Large intestine (tissue), 3 donors: Measurements from ENCODE around the gene MOV10. TPM values are rescaled to one million over a fixed set of nuclear protein-coding genes. Genes with fewer than 3 reads are reported as not detected.
A peak's percentile ranks its signal among the peaks of the same experiment; 100 is the strongest.

Source experiments
- DNase-seq, 2 donors: peaks; one replicate each; pipeline versions ENCODE4 v3.0.0 to v3.0.0-alpha.2; 2013
- H3K27ac ChIP-seq: one replicate; pipeline ENCODE4 v1.5.1; 2013; ENCODE audit warnings: low read length
- H3K27me3 ChIP-seq: 2 replicates; pipeline ENCODE4 v1.6.1; 2013; ENCODE audit warnings: low read length; ENCODE audit not compliant: control insufficient read depth, insufficient read depth
- H3K36me3 ChIP-seq: 2 replicates; pipeline ENCODE4 v1.6.1; 2013; ENCODE audit warnings: low read length; ENCODE audit not compliant: control insufficient read depth, insufficient read depth
- H3K4me1 ChIP-seq: one replicate; pipeline ENCODE4 v1.6.1; 2013; ENCODE audit warnings: low read length; ENCODE audit not compliant: control insufficient read depth, insufficient read depth
- H3K4me3 ChIP-seq: one replicate; pipeline ENCODE4 v1.5.1; 2013; ENCODE audit warnings: low read length
- H3K9me3 ChIP-seq: one replicate; pipeline ENCODE4 v1.6.1; 2013; ENCODE audit warnings: mild to moderate bottlenecking, low read depth, low read length, moderate library complexity; ENCODE audit not compliant: control insufficient read depth
- WGBS: methylation state at CpG from one replicate; pipeline ENCODE4 v1.1.5; 2013; ENCODE audit warnings: low lambda C conversion rate; ENCODE audit not compliant: insufficient coverage; 5-methylcytosine and 5-hydroxymethylcytosine counted together
- polyA plus RNA-seq: library from polyadenylated mRNA; unstranded; fragments of 120-200 nt; gene quantifications from one replicate; pipeline ENCODE4 v1.2.1, GENCODE V29; 2013

MOV10 gene
- polyA plus RNA-seq, 1 donor, result 141 TPM

GRCh38 chr1:112687785-112688496 is 13.5 kb downstream of the MOV10 start:
- Histone ChIP-seq H3K27ac (no peak overlapping the region), H3K4me1 (no peaks in the 10 kb centered on the region), H3K4me3 (no peak overlapping the region), H3K27me3 (no peaks in the 10 kb centered on the region), H3K9me3 (no peaks in the 10 kb centered on the region), H3K36me3 (peaks cover 52% of the 10 kb centered on the region)
- WGBS, result no CpG with 5 or more reads among the region's 13 CpGs
- no peak for DNase-seq

- Histone ChIP-seq H3K27me3 (no peaks in the 10 kb centered on the region), H3K36me3 (peaks cover 55% of the 10 kb centered on the region), H3K4me1 (no peaks in the 10 kb centered on the region), H3K4me3 (no peak overlapping the region), H3K27ac (no peak overlapping the region), H3K9me3 (no peaks in the 10 kb centered on the region)
- DNase-seq, result no peak
- no CpG with 5 or more reads among the region's 13 CpGs for WGBS
These were observed 14.3 kb downstream of the MOV10 start for GRCh38 chr1:112688781-112689193.

- H3K4me1 ChIP-seq, result no peaks in the 10 kb centered on the region
- no CpG with 5 or more reads among the region's 9 CpGs for WGBS
- peaks cover 59% of the 10 kb centered on the region for H3K36me3 ChIP-seq
- no peak overlapping the region for H3K4me3 ChIP-seq
- H3K27ac ChIP-seq, result no peak overlapping the region
- DNase-seq, result no peak
- no peaks in the 10 kb centered on the region for H3K27me3 ChIP-seq
- H3K9me3 ChIP-seq, result no peaks in the 10 kb centered on the region
These were observed 14.9 kb downstream of the MOV10 start for GRCh38 chr1:112689196-112689841.

GRCh38 chr1:112689842-112690237 is 15.4 kb downstream of the MOV10 start:
- no CpG with 5 or more reads among the region's 11 CpGs for WGBS
- DNase-seq, result no peak
- Histone ChIP-seq H3K4me3 (no peak overlapping the region), H3K27ac (no peak overlapping the region), H3K27me3 (no peaks in the 10 kb centered on the region), H3K36me3 (peaks cover 64% of the 10 kb centered on the region), H3K9me3 (no peaks in the 10 kb centered on the region), H3K4me1 (no peaks in the 10 kb centered on the region)

GRCh38 chr1:112692681-112693080 is 18.2 kb downstream of the MOV10 start:
- Histone ChIP-seq H3K27me3 (no peaks in the 10 kb centered on the region), H3K4me1 (peaks cover 10% of the 10 kb centered on the region), H3K27ac (no peak overlapping the region), H3K36me3 (peaks cover 87% of the 10 kb centered on the region), H3K4me3 (no peak overlapping the region), H3K9me3 (no peaks in the 10 kb centered on the region)
- WGBS, result no CpG with 5 or more reads among the region's 5 CpGs
- no peak for DNase-seq

- no CpG with 5 or more reads among the region's 6 CpGs for WGBS
- Histone ChIP-seq H3K4me1 (peaks cover 21% of the 10 kb centered on the region), H3K9me3 (no peaks in the 10 kb centered on the region), H3K4me3 (no peak overlapping the region), H3K27me3 (no peaks in the 10 kb centered on the region), H3K36me3 (peaks cover 87% of the 10 kb centered on the region), H3K27ac (no peak overlapping the region)
- no peak for DNase-seq
These were observed 19.4 kb downstream of the MOV10 start for GRCh38 chr1:112693821-112694220.

GRCh38 chr1:112694363-112694929 is 20.0 kb downstream of the MOV10 start:
- DNase-seq, result no peak
- Histone ChIP-seq H3K9me3 (no peaks in the 10 kb centered on the region), H3K4me3 (no peak overlapping the region), H3K27me3 (no peaks in the 10 kb centered on the region), H3K36me3 (peaks cover 83% of the 10 kb centered on the region), H3K4me1 (peaks cover 25% of the 10 kb centered on the region), H3K27ac (no peak overlapping the region)
- WGBS, result no CpG with 5 or more reads among the region's 15 CpGs

GRCh38 chr1:112695276-112695675 is 20.8 kb downstream of the MOV10 start:
- peaks cover 34% of the 10 kb centered on the region for H3K4me1 ChIP-seq
- H3K27me3 ChIP-seq, result no peaks in the 10 kb centered on the region
- no CpG with 5 or more reads among the region's 9 CpGs for WGBS
- no peak overlapping the region for H3K27ac ChIP-seq
- H3K9me3 ChIP-seq, result no peaks in the 10 kb centered on the region
- DNase-seq, result no peak
- H3K36me3 ChIP-seq, result peaks cover 84% of the 10 kb centered on the region
- H3K4me3 ChIP-seq, result no peak overlapping the region

GRCh38 chr1:112696578-112697314 is 22.3 kb downstream of the MOV10 start:
- Histone ChIP-seq H3K27ac (peak overlapping the region; percentile 97), H3K9me3 (no peaks in the 10 kb centered on the region), H3K4me1 (peaks cover 48% of the 10 kb centered on the region), H3K36me3 (peaks cover 89% of the 10 kb centered on the region), H3K27me3 (no peaks in the 10 kb centered on the region), H3K4me3 (no peak overlapping the region)
- no peak for DNase-seq
- WGBS, result 100% methylated on average over 1 of the region's 7 CpGs

GRCh38 chr1:112697781-112698201 is 23.3 kb downstream of the MOV10 start:
- H3K27ac ChIP-seq, result peak overlapping the region; percentile 97

More at GRCh38 chr1:112697781-112698201, 23.3 kb downstream of the MOV10 start:
- no peak for DNase-seq
- Histone ChIP-seq H3K27me3 (no peaks in the 10 kb centered on the region), H3K4me1 (peaks cover 59% of the 10 kb centered on the region), H3K9me3 (no peaks in the 10 kb centered on the region), H3K4me3 (no peak overlapping the region), H3K36me3 (peaks cover 89% of the 10 kb centered on the region)
- no CpG with 5 or more reads among the region's 9 CpGs for WGBS
